GM23338 (cell line): ENCODE results near the gene EIF2D. TPM values are rescaled to one million over a fixed set of nuclear protein-coding genes. Genes with fewer than 3 reads are reported as not detected.

ENCODE experiments used
- ATAC-seq: fragments of 200-7000 bp; cut with Tn5 transposase; 3 replicates; pipeline ENCODE4 v1.9.1; 2020
- DNase-seq: peaks from one replicate; pipeline ENCODE4 v3.0.0-alpha.2; 2015; ENCODE audit warnings: low spot score
- H2AFZ ChIP-seq: fragments of 200-600 bp; sonication (generic); 2 replicates; pipeline ENCODE4 v1.8.0; 2016; ENCODE audit warnings: antibody characterized with exemption, mild to moderate bottlenecking, moderate library complexity
- H3F3A ChIP-seq: fragments of 200-600 bp; sonication (generic); replicated peaks from 2 replicates; pipeline ENCODE4 v1.8.0; 2017; ENCODE audit warnings: antibody characterized with exemption, mixed run types, low read depth
- H3K27ac ChIP-seq: fragments of 200-600 bp; sonication (generic); 2 replicates; pipeline ENCODE4 v1.6.1; 2016; ENCODE audit warnings: low read depth
- H3K27me3 ChIP-seq: fragments of 200-600 bp; sonication (generic); 2 replicates; pipeline ENCODE4 v1.8.0; 2016; ENCODE audit warnings: mild to moderate bottlenecking, mixed run types, moderate library complexity; ENCODE audit not compliant: insufficient read depth
- H3K36me3 ChIP-seq: fragments of 200-600 bp; sonication (generic); 2 replicates; pipeline ENCODE4 v1.8.0; 2016; ENCODE audit warnings: mild to moderate bottlenecking; ENCODE audit not compliant: insufficient read depth
- H3K4me1 ChIP-seq: fragments of 200-600 bp; sonication (generic); 2 replicates; pipeline ENCODE4 v1.8.0; 2016; ENCODE audit warnings: mild to moderate bottlenecking, moderate library complexity; ENCODE audit not compliant: insufficient read depth
- H3K4me2 ChIP-seq: fragments of 200-600 bp; sonication (generic); 2 replicates; pipeline ENCODE4 v1.7.1; 2017; ENCODE audit warnings: mixed run types
- H3K4me3 ChIP-seq: fragments of 200-600 bp; sonication (generic); 2 replicates; pipeline ENCODE4 v1.6.1; 2016; ENCODE audit warnings: mixed run types
- H3K79me2 ChIP-seq: fragments of 200-600 bp; sonication (generic); replicated peaks from 2 replicates; pipeline ENCODE4 v1.8.0; 2017; ENCODE audit warnings: mild to moderate bottlenecking; ENCODE audit not compliant: insufficient read depth
- H3K9me2 ChIP-seq: fragments of 200-600 bp; sonication (generic); 2 replicates; pipeline ENCODE4 v1.8.0; 2017; ENCODE audit not compliant: insufficient read depth
- H4K20me1 ChIP-seq: fragments of 200-600 bp; sonication (generic); replicated peaks from 2 replicates; pipeline ENCODE4 v1.8.0; 2017; ENCODE audit warnings: mild to moderate bottlenecking; ENCODE audit not compliant: insufficient read depth
- H3K27ac Mint-ChIP-seq: 2 replicates; pipeline ENCODE4 v1.8.0; 2020; ENCODE audit warnings: inconsistent platforms, mild to moderate bottlenecking, moderate library complexity, mixed read lengths
- H3K27me3 Mint-ChIP-seq: 3 replicates; pipeline ENCODE4 v1.8.0; 2022; ENCODE audit warnings: low read depth, mild to moderate bottlenecking, moderate library complexity, mixed read lengths, inconsistent platforms; ENCODE audit not compliant: insufficient read depth, poor library complexity
- H3K36me3 Mint-ChIP-seq: 3 replicates; pipeline ENCODE4 v1.8.0; 2021; ENCODE audit warnings: low read depth, mild to moderate bottlenecking, inconsistent platforms, moderate library complexity, mixed read lengths
- H3K4me1 Mint-ChIP-seq: 3 replicates; pipeline ENCODE4 v1.8.0; 2020; ENCODE audit warnings: mild to moderate bottlenecking, inconsistent platforms, mixed read lengths
- H3K4me3 Mint-ChIP-seq: 3 replicates; pipeline ENCODE4 v1.8.0; 2021; ENCODE audit warnings: moderate library complexity, mild to moderate bottlenecking, inconsistent platforms, mixed read lengths
- H3K9me3 Mint-ChIP-seq: 3 replicates; pipeline ENCODE4 v1.8.0; 2020; ENCODE audit warnings: moderate library complexity, mild to moderate bottlenecking, inconsistent platforms, mixed read lengths
- EZH2 ChIP-seq: fragments of 200-600 bp; sonication (generic); IDR thresholded peaks from one replicate; pipeline ENCODE4 v1.8.0; 2017; ENCODE audit warnings: antibody characterized with exemption, mild to moderate bottlenecking, low read depth; ENCODE audit not compliant: unreplicated experiment
- EZH2phosphoT487 ChIP-seq: fragments of 200-600 bp; sonication (generic); IDR thresholded peaks from one replicate; pipeline ENCODE4 v1.8.1; 2018; ENCODE audit warnings: antibody characterized with exemption; ENCODE audit not compliant: unreplicated experiment
- NANOG ChIP-seq: IDR thresholded peaks from 2 replicates; pipeline ENCODE4 v1.6.1; 2016; ENCODE audit warnings: antibody characterized with exemption, borderline replicate concordance
- POLR2AphosphoS5 ChIP-seq: IDR thresholded peaks from 2 replicates; pipeline ENCODE4 v1.6.1; 2016; ENCODE audit warnings: antibody characterized with exemption, low read depth
- ZNF114 ChIP-seq: fragments of 250-450 bp; sonication (Bioruptor Pico); IDR thresholded peaks from 2 replicates; pipeline ENCODE4 v1.5.0; 2020; ENCODE audit warnings: mild to moderate bottlenecking, moderate library complexity
- ZNF331 ChIP-seq: fragments of 250-450 bp; sonication (Bioruptor Pico); IDR thresholded peaks from 2 replicates; pipeline ENCODE4 v1.5.0; 2020; ENCODE audit warnings: low read depth, mild to moderate bottlenecking, moderate library complexity
- polyA plus RNA-seq: library from polyadenylated mRNA; unstranded; fragments of >200 nt; fragmentation: Nextera tagmentation; extraction: Ambion mirVana; gene quantifications from 2 replicates; pipeline ENCODE4 v1.2.1, GENCODE V29; 2016
- total RNA-seq: library from RNA; depleted of rRNA; stranded (reverse); fragments of >200 nt; shearing (Covaris generic); gene quantifications from 2 replicates; pipeline ENCODE4 v1.2.3, GENCODE V29; 2014
- TF ChIP-seq, protein P1 (sequence below), 2 experiments: fragments of 200-600 bp in 1 of 2; sonication (generic) in 1 of 2; conservative IDR thresholded peaks; 2 replicates each; pipeline versions ENCODE4 v1.5.1 to v1.6.1; 2016 to 2017; ENCODE audit warnings: antibody characterized with exemption in 2 of 2, low read depth in 2 of 2, mild to moderate bottlenecking in 2 of 2, moderate library complexity in 1 of 2
- TF ChIP-seq, protein P2 (sequence below): IDR thresholded peaks from 2 replicates; pipeline ENCODE4 v1.6.1; 2016; ENCODE audit warnings: antibody characterized with exemption
- TF ChIP-seq, protein P3 (sequence below): IDR thresholded peaks from one replicate; pipeline ENCODE4 v1.6.1; 2018; ENCODE audit warnings: antibody characterized with exemption; ENCODE audit not compliant: unreplicated experiment

The EIF2D gene
- total and polyA plus RNA-seq, 2 experiments from 2014 or later: 25.1 to 34.8 TPM

DNA sequence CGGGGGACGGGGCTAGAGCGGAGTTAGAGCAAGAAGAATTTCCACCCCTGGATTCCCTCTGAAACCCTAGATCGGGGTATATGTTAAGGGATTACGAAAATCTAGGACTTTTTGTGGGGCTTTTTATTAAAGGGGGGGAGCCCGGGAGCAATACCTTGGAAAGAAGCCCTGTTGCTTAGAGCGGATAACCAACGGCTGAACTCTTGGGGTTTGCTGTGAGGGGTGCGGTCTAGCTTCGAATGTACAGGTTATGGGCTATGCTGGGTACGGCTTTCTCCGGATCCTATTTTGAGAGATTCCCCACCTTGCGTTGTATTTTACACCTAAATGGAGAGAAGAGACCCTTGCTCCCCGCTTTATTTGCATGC is 23.7 kb upstream of the EIF2D start:
- H3K79me2 ChIP-seq: no peaks in the 10 kb centered on the region
- ATAC-seq: peak; percentile 12
- Mint-ChIP-seq H3K4me3 (peak overlapping the region; percentile 81), H3K27ac (no peak overlapping the region), H3K27me3 (peaks cover 7% of the 10 kb centered on the region), H3K9me3 (no peaks in the 10 kb centered on the region; the same call in 2 of the 3 replicates), H3K4me1 (peaks cover 28% of the 10 kb centered on the region), H3K36me3 (no peaks in the 10 kb centered on the region; the same call in 2 of the 3 replicates)
- peaks cover 24% of the 10 kb centered on the region for H3K4me1 ChIP-seq
- H3K36me3 ChIP-seq: 0 out of 2 replicates have a peak, but pooled peaks cover 3% of the 10 kb centered on the region
- TF ChIP-seq ZNF114 (CRISPR knock-in tag): no peak
- TF ChIP-seq, protein P1, sequence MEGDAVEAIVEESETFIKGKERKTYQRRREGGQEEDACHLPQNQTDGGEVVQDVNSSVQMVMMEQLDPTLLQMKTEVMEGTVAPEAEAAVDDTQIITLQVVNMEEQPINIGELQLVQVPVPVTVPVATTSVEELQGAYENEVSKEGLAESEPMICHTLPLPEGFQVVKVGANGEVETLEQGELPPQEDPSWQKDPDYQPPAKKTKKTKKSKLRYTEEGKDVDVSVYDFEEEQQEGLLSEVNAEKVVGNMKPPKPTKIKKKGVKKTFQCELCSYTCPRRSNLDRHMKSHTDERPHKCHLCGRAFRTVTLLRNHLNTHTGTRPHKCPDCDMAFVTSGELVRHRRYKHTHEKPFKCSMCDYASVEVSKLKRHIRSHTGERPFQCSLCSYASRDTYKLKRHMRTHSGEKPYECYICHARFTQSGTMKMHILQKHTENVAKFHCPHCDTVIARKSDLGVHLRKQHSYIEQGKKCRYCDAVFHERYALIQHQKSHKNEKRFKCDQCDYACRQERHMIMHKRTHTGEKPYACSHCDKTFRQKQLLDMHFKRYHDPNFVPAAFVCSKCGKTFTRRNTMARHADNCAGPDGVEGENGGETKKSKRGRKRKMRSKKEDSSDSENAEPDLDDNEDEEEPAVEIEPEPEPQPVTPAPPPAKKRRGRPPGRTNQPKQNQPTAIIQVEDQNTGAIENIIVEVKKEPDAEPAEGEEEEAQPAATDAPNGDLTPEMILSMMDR (conservative IDR thresholded peaks at IDR 0.05; ENCODE audit: low read depth in 2 of 2): no peak
- no peak for TF ChIP-seq EZH2
- no peak for TF ChIP-seq ZNF331 (CRISPR knock-in tag)
- TF ChIP-seq, protein P2, sequence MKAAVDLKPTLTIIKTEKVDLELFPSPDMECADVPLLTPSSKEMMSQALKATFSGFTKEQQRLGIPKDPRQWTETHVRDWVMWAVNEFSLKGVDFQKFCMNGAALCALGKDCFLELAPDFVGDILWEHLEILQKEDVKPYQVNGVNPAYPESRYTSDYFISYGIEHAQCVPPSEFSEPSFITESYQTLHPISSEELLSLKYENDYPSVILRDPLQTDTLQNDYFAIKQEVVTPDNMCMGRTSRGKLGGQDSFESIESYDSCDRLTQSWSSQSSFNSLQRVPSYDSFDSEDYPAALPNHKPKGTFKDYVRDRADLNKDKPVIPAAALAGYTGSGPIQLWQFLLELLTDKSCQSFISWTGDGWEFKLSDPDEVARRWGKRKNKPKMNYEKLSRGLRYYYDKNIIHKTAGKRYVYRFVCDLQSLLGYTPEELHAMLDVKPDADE: no peak
- TF ChIP-seq, protein P3, sequence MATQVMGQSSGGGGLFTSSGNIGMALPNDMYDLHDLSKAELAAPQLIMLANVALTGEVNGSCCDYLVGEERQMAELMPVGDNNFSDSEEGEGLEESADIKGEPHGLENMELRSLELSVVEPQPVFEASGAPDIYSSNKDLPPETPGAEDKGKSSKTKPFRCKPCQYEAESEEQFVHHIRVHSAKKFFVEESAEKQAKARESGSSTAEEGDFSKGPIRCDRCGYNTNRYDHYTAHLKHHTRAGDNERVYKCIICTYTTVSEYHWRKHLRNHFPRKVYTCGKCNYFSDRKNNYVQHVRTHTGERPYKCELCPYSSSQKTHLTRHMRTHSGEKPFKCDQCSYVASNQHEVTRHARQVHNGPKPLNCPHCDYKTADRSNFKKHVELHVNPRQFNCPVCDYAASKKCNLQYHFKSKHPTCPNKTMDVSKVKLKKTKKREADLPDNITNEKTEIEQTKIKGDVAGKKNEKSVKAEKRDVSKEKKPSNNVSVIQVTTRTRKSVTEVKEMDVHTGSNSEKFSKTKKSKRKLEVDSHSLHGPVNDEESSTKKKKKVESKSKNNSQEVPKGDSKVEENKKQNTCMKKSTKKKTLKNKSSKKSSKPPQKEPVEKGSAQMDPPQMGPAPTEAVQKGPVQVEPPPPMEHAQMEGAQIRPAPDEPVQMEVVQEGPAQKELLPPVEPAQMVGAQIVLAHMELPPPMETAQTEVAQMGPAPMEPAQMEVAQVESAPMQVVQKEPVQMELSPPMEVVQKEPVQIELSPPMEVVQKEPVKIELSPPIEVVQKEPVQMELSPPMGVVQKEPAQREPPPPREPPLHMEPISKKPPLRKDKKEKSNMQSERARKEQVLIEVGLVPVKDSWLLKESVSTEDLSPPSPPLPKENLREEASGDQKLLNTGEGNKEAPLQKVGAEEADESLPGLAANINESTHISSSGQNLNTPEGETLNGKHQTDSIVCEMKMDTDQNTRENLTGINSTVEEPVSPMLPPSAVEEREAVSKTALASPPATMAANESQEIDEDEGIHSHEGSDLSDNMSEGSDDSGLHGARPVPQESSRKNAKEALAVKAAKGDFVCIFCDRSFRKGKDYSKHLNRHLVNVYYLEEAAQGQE: no peak
- TF ChIP-seq NANOG: no peak
- no peak for TF ChIP-seq EZH2phosphoT487
- no peak for TF ChIP-seq POLR2AphosphoS5
- H3K4me2 ChIP-seq: peak overlapping the region; percentile 99
- H2AFZ ChIP-seq: peak overlapping the region; percentile 92
- no peak overlapping the region for H3K27ac ChIP-seq
- no peaks in the 10 kb centered on the region for H3K9me2 ChIP-seq
- no peaks in the 10 kb centered on the region for H4K20me1 ChIP-seq
- H3K4me3 ChIP-seq: peak overlapping the region; percentile 90
- H3K27me3 ChIP-seq: peaks cover 21% of the 10 kb centered on the region
- H3F3A ChIP-seq: peaks cover 10% of the 10 kb centered on the region
- no peak for DNase-seq
